Osteoblast (primary cell): ENCODE measurements around the gene DHRSX. TPM values are rescaled to one million over a fixed set of nuclear protein-coding genes. Genes with fewer than 3 reads are reported as not detected.
"Not testable (repeated sequence)": the region's sequence is repeated elsewhere in the genome, so short reads cannot be mapped to it uniquely, and the experiment has no call there.

ENCODE experiments used
- DNase-seq: peaks from one replicate; pipeline ENCODE4 v3.0.0; 2011; ENCODE audit warnings: low spot score, mixed read lengths; ENCODE audit not compliant: insufficient read length; ENCODE audit errors: missing footprints
- H2AFZ ChIP-seq: 2 replicates; pipeline ENCODE4 v1.6.0; 2011; ENCODE audit warnings: mild to moderate bottlenecking, low read length
- H3K27ac ChIP-seq: 2 replicates; pipeline ENCODE4 v1.5.1; 2011; ENCODE audit warnings: mild to moderate bottlenecking, low read depth, low read length, moderate library complexity
- H3K27me3 ChIP-seq: 2 replicates; pipeline ENCODE4 v1.6.0; 2012; ENCODE audit warnings: mild to moderate bottlenecking, control low read depth, inconsistent platforms, low read length, moderate library complexity; ENCODE audit not compliant: insufficient read depth
- H3K36me3 ChIP-seq: 2 replicates; pipeline ENCODE4 v1.5.1; 2011; ENCODE audit warnings: mild to moderate bottlenecking, low read length, control low read depth, moderate library complexity; ENCODE audit not compliant: insufficient read depth
- H3K4me1 ChIP-seq: 2 replicates; pipeline ENCODE4 v1.5.1; 2011; ENCODE audit warnings: mild to moderate bottlenecking, low read length, control low read depth, moderate library complexity; ENCODE audit not compliant: insufficient read depth
- H3K4me2 ChIP-seq: 2 replicates; pipeline ENCODE4 v1.6.0; 2011; ENCODE audit warnings: mild to moderate bottlenecking, low read length; ENCODE audit not compliant: insufficient read depth
- H3K4me3 ChIP-seq: fragments of 200-600 bp; sonication (generic); 3 replicates; pipeline ENCODE4 v1.5.1; 2012; ENCODE audit warnings: mild to moderate bottlenecking, low read length, inconsistent platforms; ENCODE audit not compliant: insufficient read depth
- H3K79me2 ChIP-seq: 2 replicates; pipeline ENCODE4 v1.6.0; 2012; ENCODE audit warnings: mild to moderate bottlenecking, low read length, control low read depth, inconsistent platforms; ENCODE audit not compliant: insufficient read depth
- H3K9me3 ChIP-seq: 2 replicates; pipeline ENCODE4 v1.5.1; 2011; ENCODE audit warnings: low read depth, low read length, control low read depth
- H4K20me1 ChIP-seq: 2 replicates; pipeline ENCODE4 v1.6.0; 2012; ENCODE audit warnings: mild to moderate bottlenecking, low read length, control low read depth; ENCODE audit not compliant: insufficient read depth
- total RNA-seq: library from RNA; depleted of rRNA; stranded (reverse); fragments of >200 nt; gene quantifications from 2 replicates; pipeline ENCODE4 v1.2.3, GENCODE V29; 2012
- TF ChIP-seq, protein P1 (sequence below): IDR thresholded peaks from 2 replicates; pipeline ENCODE4 v1.5.1; 2011; ENCODE audit warnings: mild to moderate bottlenecking, low read depth, low read length, moderate library complexity; ENCODE audit errors: extremely low read depth

Gene DHRSX
- total RNA-seq, 1 donor, result 37.6 TPM

- no peak overlapping the region for H2AFZ ChIP-seq
- H3K27me3 ChIP-seq, result no peaks in the 10 kb centered on the region
- DNase-seq, result no peak
- H3K9me3 ChIP-seq, result no peaks in the 10 kb centered on the region
- H3K4me2 ChIP-seq, result no peak overlapping the region
- peaks cover 40% of the 10 kb centered on the region for H4K20me1 ChIP-seq
- no peak overlapping the region for H3K4me3 ChIP-seq
- no peaks in the 10 kb centered on the region for H3K36me3 ChIP-seq
- TF ChIP-seq, protein P1, sequence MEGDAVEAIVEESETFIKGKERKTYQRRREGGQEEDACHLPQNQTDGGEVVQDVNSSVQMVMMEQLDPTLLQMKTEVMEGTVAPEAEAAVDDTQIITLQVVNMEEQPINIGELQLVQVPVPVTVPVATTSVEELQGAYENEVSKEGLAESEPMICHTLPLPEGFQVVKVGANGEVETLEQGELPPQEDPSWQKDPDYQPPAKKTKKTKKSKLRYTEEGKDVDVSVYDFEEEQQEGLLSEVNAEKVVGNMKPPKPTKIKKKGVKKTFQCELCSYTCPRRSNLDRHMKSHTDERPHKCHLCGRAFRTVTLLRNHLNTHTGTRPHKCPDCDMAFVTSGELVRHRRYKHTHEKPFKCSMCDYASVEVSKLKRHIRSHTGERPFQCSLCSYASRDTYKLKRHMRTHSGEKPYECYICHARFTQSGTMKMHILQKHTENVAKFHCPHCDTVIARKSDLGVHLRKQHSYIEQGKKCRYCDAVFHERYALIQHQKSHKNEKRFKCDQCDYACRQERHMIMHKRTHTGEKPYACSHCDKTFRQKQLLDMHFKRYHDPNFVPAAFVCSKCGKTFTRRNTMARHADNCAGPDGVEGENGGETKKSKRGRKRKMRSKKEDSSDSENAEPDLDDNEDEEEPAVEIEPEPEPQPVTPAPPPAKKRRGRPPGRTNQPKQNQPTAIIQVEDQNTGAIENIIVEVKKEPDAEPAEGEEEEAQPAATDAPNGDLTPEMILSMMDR, result no peak
- H3K27ac ChIP-seq, result no peak overlapping the region
- peaks cover 63% of the 10 kb centered on the region for H3K79me2 ChIP-seq
- no peaks in the 10 kb centered on the region for H3K4me1 ChIP-seq
Measured at GRCh38 chrX:2478546-2479419, 22.0 kb downstream of the DHRSX start.

GRCh38 chrX:2477313-2477712 is 23.5 kb downstream of the DHRSX start:
- H3K4me1 ChIP-seq, H3K36me3 ChIP-seq: not testable (repeated sequence)
- peaks cover 53% of the 10 kb centered on the region for H3K79me2 ChIP-seq

GRCh38 chrX:2474963-2475726 is 25.6 kb downstream of the DHRSX start:
- DNase-seq, result no peak
- Histone ChIP-seq H3K79me2 (peaks cover 51% of the 10 kb centered on the region), H3K9me3 (no peaks in the 10 kb centered on the region), H3K4me3 (no peak overlapping the region), H3K27ac (no peak overlapping the region), H3K36me3 (no peaks in the 10 kb centered on the region), H3K27me3 (no peaks in the 10 kb centered on the region), H3K4me2 (no peak overlapping the region), H4K20me1 (peaks cover 41% of the 10 kb centered on the region), H2AFZ (no peak overlapping the region), H3K4me1 (no peaks in the 10 kb centered on the region)
- TF ChIP-seq, protein P1, result no peak

More at GRCh38 chrX:2477313-2477712, 23.5 kb downstream of the DHRSX start:
- not testable (repeated sequence) for H3K4me2 ChIP-seq, H3K4me3 ChIP-seq, H3K27ac ChIP-seq, H3K9me3 ChIP-seq, DNase-seq, H3K27me3 ChIP-seq, H2AFZ ChIP-seq
- H4K20me1 ChIP-seq, result peaks cover 40% of the 10 kb centered on the region

GRCh38 chrX:2474280-2474962 is 26.4 kb downstream of the DHRSX start:
- no peak overlapping the region for H3K4me2 ChIP-seq
- H3K4me1 ChIP-seq, result no peaks in the 10 kb centered on the region
- no peaks in the 10 kb centered on the region for H3K27me3 ChIP-seq
- peaks cover 40% of the 10 kb centered on the region for H4K20me1 ChIP-seq
- H3K36me3 ChIP-seq, result no peaks in the 10 kb centered on the region
- no peak overlapping the region for H3K27ac ChIP-seq
- no peak for DNase-seq
- H2AFZ ChIP-seq, result no peak overlapping the region
- H3K4me3 ChIP-seq, result no peak overlapping the region
- H3K9me3 ChIP-seq, result no peaks in the 10 kb centered on the region
- peaks cover 49% of the 10 kb centered on the region for H3K79me2 ChIP-seq
- TF ChIP-seq, protein P1, result no peak

- Histone ChIP-seq H4K20me1 (peaks cover 38% of the 10 kb centered on the region), H3K79me2 (peaks cover 50% of the 10 kb centered on the region)
- not testable (repeated sequence) for H3K4me1 ChIP-seq, H3K4me3 ChIP-seq, H3K27ac ChIP-seq, H3K4me2 ChIP-seq, H3K36me3 ChIP-seq, H3K9me3 ChIP-seq, H3K27me3 ChIP-seq, H2AFZ ChIP-seq, DNase-seq
Measured at GRCh38 chrX:2473064-2473463, 27.7 kb downstream of the DHRSX start.
